Stimulated activated naive B cell treated with anti-CD40 and anti-IgM and Interleukin-4, amounts not matched to agents 10 μg/mL and 1 μg/mL and 100 μg/mL, for 72 hours (primary cell): Measurements from ENCODE around the gene TIE1.
"Not testable (repeated sequence)": the region's sequence is repeated elsewhere in the genome, so short reads cannot be mapped to it uniquely, and the experiment has no call there.

Source experiments
- ATAC-seq, 2 donors: fragments of 150-1000 bp; cut with Tn5 transposase; replicated peaks; 2 replicates each; pipeline ENCODE4 v1.10.0; 2021; ENCODE audit warnings: moderate library complexity in 1 of 2
- DNase-seq: peaks from one replicate; pipeline ENCODE4 v3.0.0; 2021
- H3K27ac Mint-ChIP-seq: one replicate; pipeline ENCODE4 v1.8.0; 2022; ENCODE audit warnings: mild to moderate bottlenecking, mixed read lengths
- H3K27me3 Mint-ChIP-seq, 2 donors: one replicate each; pipeline ENCODE4 v1.8.0; 2022; ENCODE audit warnings: mixed read lengths in 2 of 2
- H3K36me3 Mint-ChIP-seq, 2 donors: one replicate each; pipeline ENCODE4 v1.8.0; 2022; ENCODE audit warnings: mixed read lengths in 2 of 2, mild to moderate bottlenecking in 1 of 2
- H3K4me1 Mint-ChIP-seq, 2 donors: one replicate each; pipeline ENCODE4 v1.8.0; 2022; ENCODE audit warnings: mixed read lengths in 2 of 2, mild to moderate bottlenecking in 1 of 2
- H3K4me3 Mint-ChIP-seq, 2 donors: one replicate each; pipeline ENCODE4 v1.8.0; 2022; ENCODE audit warnings: mild to moderate bottlenecking in 2 of 2, mixed read lengths in 2 of 2, moderate library complexity in 1 of 2
- H3K9me3 Mint-ChIP-seq, 2 donors: one replicate each; pipeline ENCODE4 v1.8.0; 2022; ENCODE audit warnings: mixed read lengths in 2 of 2, mild to moderate bottlenecking in 1 of 2

Gene TIE1

GRCh38 chr1:43367904-43368645 is 67.3 kb downstream of the TIE1 start, which contains the start of gene ELOVL1:
ELOVL1 (minus strand) TSS chr1:43368011; CDS start chr1:43365609, 2,402 bp downstream.
- H3K27me3 Mint-ChIP-seq, result no peaks in the 10 kb centered on the region
- H3K9me3 Mint-ChIP-seq, result no peaks in the 10 kb centered on the region
- H3K36me3 Mint-ChIP-seq, result peaks cover 44 to 54% of the 10 kb centered on the region in 2 donors
- H3K4me3 Mint-ChIP-seq, result peak within 1 kb of the TSS; percentile 100
- H3K4me1 Mint-ChIP-seq, result peaks cover 34 to 50% of the 10 kb centered on the region in 2 donors
- DNase-seq, result peak; percentile 88
- H3K27ac Mint-ChIP-seq, result peak within 1 kb of the TSS; percentile 97
- ATAC-seq, result peak; percentile 88 to 89

- Mint-ChIP-seq H3K4me1 (peaks cover 33 to 49% of the 10 kb centered on the region in 2 donors), H3K9me3 (no peaks in the 10 kb centered on the region), H3K27ac (peak overlapping the region; percentile 97), H3K4me3 (peak overlapping the region; percentile 100), H3K36me3 (peaks cover 40 to 49% of the 10 kb centered on the region in 2 donors), H3K27me3 (no peaks in the 10 kb centered on the region)
- DNase-seq (no peak), ATAC-seq (no peak)
Observed at GRCh38 chr1:43368646-43369020, 67.9 kb downstream of the TIE1 start.

- peaks cover 29 to 38% of the 10 kb centered on the region in 2 donors for H3K36me3 Mint-ChIP-seq
- not testable (repeated sequence) for H3K27ac Mint-ChIP-seq, ATAC-seq, H3K9me3 Mint-ChIP-seq, DNase-seq, H3K27me3 Mint-ChIP-seq, H3K4me3 Mint-ChIP-seq
- peaks cover 25 to 40% of the 10 kb centered on the region in 2 donors for H3K4me1 Mint-ChIP-seq
Observed at GRCh38 chr1:43369779-43370178, 69.0 kb downstream of the TIE1 start.

- no peaks in the 10 kb centered on the region for H3K27me3 Mint-ChIP-seq
- H3K9me3 Mint-ChIP-seq, result no peaks in the 10 kb centered on the region
- ATAC-seq (no peak), DNase-seq (no peak)
- H3K36me3 Mint-ChIP-seq, result peaks cover 23 to 32% of the 10 kb centered on the region in 2 donors
- H3K4me3 Mint-ChIP-seq, result no peak overlapping the region
- peaks cover 23 to 35% of the 10 kb centered on the region in 2 donors for H3K4me1 Mint-ChIP-seq
- H3K27ac Mint-ChIP-seq, result no peak overlapping the region
Observed at GRCh38 chr1:43370564-43370963, 69.8 kb downstream of the TIE1 start.

DNA sequence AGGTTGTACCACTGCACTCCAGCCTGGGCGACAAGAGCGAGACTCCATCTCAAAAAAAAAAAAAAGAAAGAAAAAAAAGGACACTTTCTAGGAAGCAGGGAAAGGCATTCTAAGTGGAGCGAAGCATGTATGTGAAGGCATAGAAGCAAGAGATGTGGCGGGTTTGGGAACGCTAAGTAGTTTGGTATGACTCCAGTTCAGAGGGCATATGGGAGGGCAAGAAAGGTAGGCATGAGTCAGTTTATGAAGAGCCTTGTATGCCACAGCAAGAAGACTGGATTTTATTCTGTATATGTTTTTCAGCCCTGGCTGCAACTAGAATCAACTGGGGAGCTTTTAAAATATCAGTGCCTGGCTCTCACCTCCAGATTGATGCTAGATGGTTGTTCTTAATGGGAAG is 71.4 kb downstream of the TIE1 start:
- peaks cover 17 to 24% of the 10 kb centered on the region in 2 donors for H3K4me1 Mint-ChIP-seq
- no peaks in the 10 kb centered on the region for H3K9me3 Mint-ChIP-seq
- no peaks in the 10 kb centered on the region for H3K27me3 Mint-ChIP-seq
- no peak overlapping the region for H3K27ac Mint-ChIP-seq
- DNase-seq (no peak), ATAC-seq (no peak)
- peaks cover 18 to 22% of the 10 kb centered on the region in 2 donors for H3K36me3 Mint-ChIP-seq
- no peak overlapping the region for H3K4me3 Mint-ChIP-seq
